Stimulated activated CD4-positive, alpha-beta T cell treated with anti-CD3 and anti-CD28 coated beads, Interleukin-4, amount 100 ng/mL, for 48 hours (primary cell): ENCODE data around the gene NCAPG2.
A peak's percentile ranks its signal among the peaks of the same experiment; 100 is the strongest.
"Not testable (repeated sequence)": the region's sequence is repeated elsewhere in the genome, so short reads cannot be mapped to it uniquely, and the experiment has no call there.

Source experiments
- DNase-seq, 2 donors: peaks; one replicate each; pipeline ENCODE4 v3.0.0-alpha.2; 2020; ENCODE audit warnings: low read depth in 2 of 2

The NCAPG2 gene

GRCh38 chr7:158668086-158668485, 36.5 kb downstream of the NCAPG2 start:
- DNase-seq: not testable (repeated sequence)

- DNase-seq: not testable (repeated sequence)
Measured at GRCh38 chr7:158666966-158667678, 37.5 kb downstream of the NCAPG2 start.

GRCh38 chr7:158666401-158666800, 38.2 kb downstream of the NCAPG2 start:
- no peak for DNase-seq

- no peak for DNase-seq
Measured at GRCh38 chr7:158664406-158664805, 40.2 kb downstream of the NCAPG2 start.

GRCh38 chr7:158663428-158663741, 41.2 kb downstream of the NCAPG2 start:
- no peak for DNase-seq

GRCh38 chr7:158662610-158663427, 41.8 kb downstream of the NCAPG2 start:
- no peak for DNase-seq

- no peak for DNase-seq
Measured at GRCh38 chr7:158658475-158658874, 46.1 kb downstream of the NCAPG2 start.

- no peak for DNase-seq
Measured at GRCh38 chr7:158657189-158657746, 47.3 kb downstream of the NCAPG2 start.

GRCh38 chr7:158655931-158656441, 48.6 kb downstream of the NCAPG2 start:
- peak; percentile 42 to 66 for DNase-seq

GRCh38 chr7:158655507-158655906, 49.1 kb downstream of the NCAPG2 start:
- no peak for DNase-seq

- DNase-seq: no peak
Measured at GRCh38 chr7:158651968-158652565, 52.5 kb downstream of the NCAPG2 start.

- DNase-seq: no peak
Measured at GRCh38 chr7:158650821-158651225, 53.8 kb downstream of the NCAPG2 start.

GRCh38 chr7:158649279-158649678, 55.3 kb downstream of the NCAPG2 start:
- DNase-seq: no peak

GRCh38 chr7:158648787-158649186, 55.8 kb downstream of the NCAPG2 start:
- no peak for DNase-seq

GRCh38 chr7:158648168-158648567, 56.4 kb downstream of the NCAPG2 start:
- no peak for DNase-seq

GRCh38 chr7:158647475-158647792, 57.2 kb downstream of the NCAPG2 start:
- no peak for DNase-seq

GRCh38 chr7:158646766-158647474, 57.7 kb downstream of the NCAPG2 start:
- DNase-seq: peak in 1 of 2 donors; percentile 26

GRCh38 chr7:158645842-158646241, 58.8 kb downstream of the NCAPG2 start:
- no peak for DNase-seq

- no peak for DNase-seq
Measured at GRCh38 chr7:158642149-158642548, 62.5 kb downstream of the NCAPG2 start.

GRCh38 chr7:158638001-158638400, 66.6 kb downstream of the NCAPG2 start:
- no peak for DNase-seq

- no peak for DNase-seq
Measured at GRCh38 chr7:158633055-158633956, 71.3 kb downstream of the NCAPG2 start.
